AML-193 (cell line): Measurements from ENCODE around the gene FGF23.

ENCODE experiments used
- DNase-seq, 2 experiments: peaks; one replicate each; lab custom pipeline; 2025; lab: John Stamatoyannopoulos, UW

Gene FGF23

DNA sequence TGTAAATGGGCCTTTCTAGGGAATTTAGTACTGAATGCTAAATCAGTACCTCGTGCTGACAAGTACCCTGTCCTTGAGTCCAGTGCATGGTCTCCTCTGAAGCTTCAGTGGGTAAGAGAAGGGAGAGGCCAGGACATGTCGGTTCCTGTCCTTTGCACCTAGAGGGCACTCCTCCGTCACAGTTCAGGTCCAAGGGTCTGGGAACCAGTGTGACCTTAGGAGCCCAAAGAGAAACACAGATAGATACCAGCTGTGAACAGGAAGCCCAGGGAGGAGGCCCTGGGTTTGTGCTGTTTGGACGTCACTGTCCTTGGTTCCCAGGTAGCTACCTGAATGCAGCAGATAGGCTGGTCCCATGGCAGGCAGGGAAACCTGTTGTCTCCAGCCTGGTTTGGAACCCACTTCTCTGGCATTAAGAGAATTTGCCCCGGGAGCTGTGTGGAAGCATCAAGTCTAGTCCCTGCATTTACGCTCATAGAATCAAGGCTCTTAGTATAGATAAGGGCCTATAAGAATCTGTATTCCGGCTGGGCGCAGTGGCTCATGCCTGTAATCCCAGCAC, 3.9 kb upstream of the FGF23 start:
- DNase-seq: peak; percentile 7 to 21

DNA sequence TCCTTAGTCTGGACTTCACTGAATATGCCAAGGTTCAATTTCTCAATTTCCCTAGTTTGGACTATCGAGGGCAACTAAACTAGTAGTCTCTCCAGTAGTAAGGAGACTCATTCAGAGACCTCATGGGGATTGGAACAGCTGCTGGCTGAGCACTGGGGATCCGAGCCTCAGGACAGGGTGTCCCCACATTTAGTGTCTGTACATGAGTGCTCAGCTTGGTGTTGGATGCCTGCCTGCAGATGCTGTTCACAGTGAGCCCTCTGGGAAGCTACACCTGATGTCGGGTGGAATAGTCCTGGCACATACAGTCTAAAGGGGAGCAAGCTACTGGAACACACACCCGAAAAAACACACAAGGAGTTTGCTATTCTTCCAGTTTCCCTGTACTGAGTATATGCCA, 820 bp upstream of the FGF23 start:
- no peak for DNase-seq

DNA sequence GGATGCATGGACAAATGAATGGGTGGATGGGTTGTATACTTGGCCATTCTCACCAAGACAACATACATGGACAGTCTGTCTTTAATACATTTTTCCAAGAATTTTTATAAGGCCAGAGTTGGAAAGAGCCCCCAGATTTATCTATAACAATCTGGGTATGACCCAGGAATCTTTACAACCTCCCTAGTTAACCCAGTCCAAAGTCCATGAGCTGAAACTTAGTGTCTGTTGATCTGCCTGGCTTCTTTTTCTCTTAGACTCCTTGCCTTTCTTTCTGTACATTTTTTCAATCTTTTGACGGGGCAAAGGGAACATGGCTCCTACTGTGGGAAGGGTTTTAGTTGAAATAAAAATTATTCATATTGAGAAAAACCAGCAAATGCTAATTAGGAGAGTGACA, 740 bp downstream of the FGF23 start:
- no peak for DNase-seq

DNA sequence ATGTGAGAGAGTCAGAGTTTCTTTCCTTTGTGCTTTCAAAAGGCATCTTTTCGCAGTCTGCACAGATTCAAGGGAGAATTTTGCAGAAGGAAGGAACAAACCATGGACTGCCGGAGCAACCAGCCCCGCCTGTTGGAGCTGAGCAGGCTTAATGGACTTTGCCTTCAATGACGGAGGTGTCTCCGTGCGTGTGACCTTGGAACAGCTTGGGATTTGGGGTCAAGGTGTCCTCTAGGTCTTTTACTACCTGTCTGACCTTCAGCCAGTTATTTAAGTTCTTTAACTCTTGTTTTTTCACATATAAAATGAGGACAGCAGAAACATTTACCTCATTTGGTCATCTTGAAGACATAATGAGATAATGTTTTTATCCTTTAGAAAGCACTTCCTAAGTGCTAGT, 4.1 kb downstream of the FGF23 start:
- no peak for DNase-seq

DNA sequence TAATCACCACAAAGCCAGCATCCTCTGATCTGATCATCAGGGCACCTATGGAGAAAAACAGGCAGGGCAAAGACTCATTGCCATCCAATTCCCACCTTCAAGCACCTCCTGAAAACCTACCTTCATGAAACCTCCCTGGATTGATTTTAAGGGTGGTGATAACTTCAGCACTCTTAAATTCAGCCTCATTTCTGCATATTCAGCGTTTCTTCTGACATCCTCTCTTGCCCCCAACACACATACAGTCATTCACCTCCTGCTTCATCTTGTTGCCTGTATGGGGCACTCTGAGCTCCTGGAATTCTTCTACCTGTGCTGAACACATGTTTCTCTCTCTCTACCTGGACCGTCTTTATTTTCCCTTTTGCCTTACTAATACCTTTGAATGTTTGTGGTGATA, 6.9 kb downstream of the FGF23 start:
- DNase-seq: no peak

- no peak for DNase-seq
Observed at GRCh38 chr12:4370265-4370664, 9.2 kb downstream of the FGF23 start.

DNA sequence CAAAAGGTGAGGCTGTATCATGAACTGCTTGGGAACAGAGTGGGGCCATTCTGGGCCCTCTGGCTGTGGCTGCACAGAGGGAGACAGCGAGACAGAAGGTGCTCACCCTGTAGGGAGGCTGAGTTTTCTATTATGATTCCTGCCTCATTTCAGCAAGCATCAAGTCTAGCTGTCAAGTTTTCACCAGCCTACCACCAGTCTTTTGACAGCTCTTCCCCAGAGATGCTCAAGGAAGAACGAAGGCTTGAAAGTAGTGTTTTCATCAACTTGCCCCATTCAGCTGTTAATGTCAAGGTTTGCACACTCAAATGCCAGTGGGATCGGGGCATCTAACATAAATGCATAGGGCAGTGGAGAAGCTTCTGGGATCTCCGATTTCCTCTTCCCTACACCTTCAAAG, 10.0 kb downstream of the FGF23 start:
- DNase-seq: no peak

DNA sequence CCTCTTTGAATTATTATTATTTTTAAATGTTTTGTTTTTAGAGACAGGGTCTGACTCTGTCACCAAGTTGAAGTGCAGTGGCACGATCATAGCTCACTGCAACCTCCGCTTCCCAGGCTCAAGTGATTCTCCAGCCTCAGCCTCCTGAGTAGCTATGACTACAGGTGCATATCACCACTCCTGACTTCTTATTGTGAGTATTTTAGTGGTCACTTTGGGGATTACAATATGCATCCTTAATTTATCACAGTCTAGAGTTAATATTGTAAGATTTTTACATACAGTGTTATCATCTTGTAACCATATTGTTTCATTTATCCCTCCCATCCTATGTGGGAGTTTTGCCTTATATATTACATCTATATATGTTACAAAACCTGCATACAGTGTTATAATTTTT, 13.4 kb downstream of the FGF23 start:
- DNase-seq: no peak

DNA sequence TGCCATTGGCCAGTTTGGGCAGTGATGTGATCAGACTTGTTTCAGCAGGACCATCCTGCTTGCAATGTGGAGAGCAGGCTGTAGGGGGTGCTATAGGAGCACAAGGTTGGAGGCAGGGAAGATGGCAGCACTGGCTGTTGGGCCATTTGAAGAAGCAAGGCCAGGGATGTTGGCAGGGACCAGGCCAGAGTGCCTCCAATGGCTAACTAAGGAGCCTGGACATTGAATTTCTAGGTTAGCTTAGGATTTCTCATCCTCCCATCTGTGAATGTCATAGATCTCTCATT, 23.5 kb downstream of the FGF23 start:
- peak; percentile 39 to 50 for DNase-seq

- DNase-seq: no peak
Observed at GRCh38 chr12:4355156-4356040, 24.1 kb downstream of the FGF23 start.

GRCh38 chr12:4353785-4354208, 25.7 kb downstream of the FGF23 start:
- DNase-seq: peak; percentile 12 to 25

- no peak for DNase-seq
Observed at GRCh38 chr12:4346931-4347330, 32.6 kb downstream of the FGF23 start.

DNA sequence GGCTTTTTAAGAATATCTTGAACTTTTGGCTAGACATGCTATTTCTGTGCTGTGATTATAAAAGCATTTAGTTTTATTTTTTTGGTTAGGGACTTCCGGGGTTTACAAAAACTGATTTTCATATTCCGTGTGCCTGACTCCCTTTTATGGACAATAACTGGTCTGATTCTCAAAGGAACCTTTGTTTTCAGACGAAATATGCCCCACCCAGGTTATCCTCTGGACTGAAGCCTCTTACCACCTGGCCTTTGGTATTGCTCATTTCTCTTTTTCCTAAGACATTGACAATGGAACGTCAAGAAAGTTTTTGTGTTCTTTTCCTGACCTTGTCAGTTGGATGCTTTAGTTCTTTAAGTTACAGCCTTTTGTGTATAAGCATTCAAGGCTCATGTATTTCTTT, 47.7 kb downstream of the FGF23 start:
- DNase-seq: no peak

- DNase-seq: no peak
Observed at GRCh38 chr12:4331221-4331620, 48.3 kb downstream of the FGF23 start.

GRCh38 chr12:4330203-4330602, 49.3 kb downstream of the FGF23 start:
- DNase-seq: no peak

GRCh38 chr12:4327293-4327692, 52.2 kb downstream of the FGF23 start:
- DNase-seq: no peak

GRCh38 chr12:4325966-4326365, 53.5 kb downstream of the FGF23 start:
- DNase-seq: no peak

GRCh38 chr12:4324366-4324765, 55.1 kb downstream of the FGF23 start:
- no peak for DNase-seq

DNA sequence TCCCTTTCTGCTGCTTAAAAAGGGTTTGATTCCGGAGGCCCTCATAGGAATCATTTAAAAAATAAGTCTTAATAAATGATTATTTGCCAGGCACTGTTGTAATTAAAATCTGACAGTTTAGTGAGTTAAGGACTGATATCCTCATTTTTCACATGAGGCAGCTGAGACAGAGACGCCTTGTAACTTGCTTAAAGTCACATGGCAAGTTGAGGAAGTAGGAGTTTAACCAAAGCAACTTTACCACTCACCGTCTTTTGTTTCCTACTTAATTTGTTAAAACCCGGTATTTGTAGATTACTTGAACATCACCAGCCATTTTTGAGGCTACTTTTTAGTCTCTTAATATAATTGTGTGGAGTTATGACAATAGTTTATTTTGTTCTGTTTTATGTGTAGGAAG, 56.1 kb downstream of the FGF23 start:
- peak; percentile 47 to 51 for DNase-seq

GRCh38 chr12:4322726-4323125, 56.8 kb downstream of the FGF23 start:
- DNase-seq: peak in 1 of 2 experiments; percentile 2

DNA sequence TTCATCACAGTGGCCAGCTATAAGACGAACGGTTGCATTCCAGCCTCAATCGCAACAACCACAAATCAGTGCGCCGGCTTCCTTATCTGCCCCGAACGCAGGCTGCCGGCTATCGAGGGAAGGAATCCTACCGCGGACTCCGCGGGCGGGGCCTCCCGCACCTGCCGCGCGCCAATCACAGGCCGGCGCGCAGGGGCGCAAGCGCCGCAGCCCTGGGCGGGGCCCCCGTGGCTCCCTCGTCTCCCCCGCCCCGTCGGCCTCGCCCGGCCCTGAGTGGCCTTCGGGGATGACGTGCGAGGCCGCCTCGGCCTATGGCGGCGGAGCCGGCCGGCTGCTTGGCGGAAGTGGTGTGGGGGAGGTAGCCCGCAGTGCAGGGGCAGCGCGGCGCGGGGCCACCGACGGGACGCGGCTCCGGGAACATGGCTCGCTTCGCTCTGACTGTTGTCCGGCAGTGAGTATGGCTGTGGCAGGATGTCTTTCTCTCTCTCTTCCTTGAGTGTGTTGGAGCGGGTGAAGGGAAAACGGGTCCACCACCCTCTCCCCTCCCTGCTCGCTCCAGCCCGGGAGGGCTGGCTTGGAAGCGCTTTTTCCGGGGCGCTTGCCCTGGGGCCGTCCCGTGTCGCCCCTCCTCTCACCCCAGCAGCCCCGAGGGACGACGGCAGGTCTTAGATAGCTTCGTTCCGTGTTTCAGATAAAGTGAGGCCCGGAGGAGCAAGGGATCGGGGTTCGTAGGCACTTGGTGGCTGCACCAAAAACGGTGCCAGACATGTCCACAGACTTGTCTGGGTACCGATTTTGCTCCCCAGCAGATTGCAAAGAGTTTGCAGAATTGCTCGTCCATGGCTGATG, 58.4 kb downstream of the FGF23 start, which contains the start of gene TIGAR:
TSS of gene TIGAR (plus strand) at position 361 of the 849 bp plus-strand sequence. CDS start at position 420, 59 bp downstream.
- DNase-seq: peak; percentile 88 to 91

DNA sequence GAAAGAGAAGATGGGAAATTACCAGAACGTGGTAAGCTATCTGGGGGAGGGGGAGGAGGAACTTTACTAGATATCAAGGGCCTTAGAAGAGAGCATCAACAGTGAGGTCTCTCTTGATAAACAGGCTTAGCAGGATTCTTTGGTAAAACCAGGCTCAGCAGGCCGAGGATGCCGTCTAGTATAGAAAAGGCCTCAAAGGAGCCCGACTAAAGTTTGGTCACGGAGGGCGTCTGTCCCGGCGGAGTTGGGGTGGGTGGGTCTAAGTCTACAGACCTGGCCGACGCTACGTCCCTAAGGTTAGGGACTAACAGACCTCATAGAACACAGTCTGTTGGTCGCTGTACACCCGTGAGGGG, 59.0 kb downstream of the FGF23 start:
- no peak for DNase-seq
